CD8-positive, alpha-beta memory T cell (primary cell): ENCODE measurements around the gene TCEA2. TPM values are rescaled to one million over a fixed set of nuclear protein-coding genes. Genes with fewer than 3 reads are reported as not detected.

Source experiments
- CTCF ChIA-PET: fragments of 350-600 bp; sonication (Branson Sonifier 250); formaldehyde crosslinking; loops from one replicate; lab custom pipeline; 2021; ENCODE audit warnings: antibody characterized with exemption; lab: Charles Lee
- POLR2A ChIA-PET: fragments of 350-600 bp; sonication (Branson Sonifier 250); formaldehyde crosslinking; loops from one replicate; lab custom pipeline; 2021; ENCODE audit warnings: antibody characterized with exemption; lab: Charles Lee
- DNase-seq, 5 donors: peaks; one replicate each; pipeline versions ENCODE4 v3.0.0 to v3.0.0-alpha.2; 2020 to 2022; ENCODE audit warnings: mixed read lengths in 1 of 5
- H3K27ac ChIP-seq: one replicate; pipeline ENCODE4 v1.7.0; 2013; ENCODE audit warnings: low read depth, mild to moderate bottlenecking, low read length, moderate library complexity
- H3K27me3 ChIP-seq: 2 replicates; pipeline ENCODE4 v1.7.0; 2013; ENCODE audit warnings: low read length, mild to moderate bottlenecking; ENCODE audit not compliant: insufficient read depth, poor library complexity, severe bottlenecking
- H3K36me3 ChIP-seq: 2 replicates; pipeline ENCODE4 v1.7.0; 2013; ENCODE audit warnings: mild to moderate bottlenecking, low read length, moderate library complexity; ENCODE audit not compliant: insufficient read depth
- H3K4me1 ChIP-seq: 2 replicates; pipeline ENCODE4 v1.7.0; 2013; ENCODE audit warnings: mild to moderate bottlenecking, low read length, moderate library complexity; ENCODE audit not compliant: insufficient read depth
- H3K4me3 ChIP-seq: 2 replicates; pipeline ENCODE4 v1.7.0; 2013; ENCODE audit warnings: mild to moderate bottlenecking, low read length
- H3K9me3 ChIP-seq: 2 replicates; pipeline ENCODE4 v1.7.0; 2013; ENCODE audit warnings: mild to moderate bottlenecking, low read length
- H3K27ac Mint-ChIP-seq, 8 donors: one replicate each; pipeline ENCODE4 v1.8.0; 2020 to 2021; ENCODE audit warnings: mixed read lengths in 8 of 8, mild to moderate bottlenecking in 6 of 8, inconsistent platforms in 3 of 8, moderate library complexity in 3 of 8
- H3K27me3 Mint-ChIP-seq, 2 donors: one replicate each; pipeline ENCODE4 v1.8.0; 2020 to 2021; ENCODE audit warnings: mixed read lengths in 2 of 2, mild to moderate bottlenecking in 1 of 2, moderate library complexity in 1 of 2
- H3K36me3 Mint-ChIP-seq, 3 donors: one replicate each; pipeline ENCODE4 v1.8.0; 2020 to 2021; ENCODE audit warnings: mixed read lengths in 3 of 3, inconsistent platforms in 1 of 3, mild to moderate bottlenecking in 1 of 3
- H3K4me1 Mint-ChIP-seq, 3 donors: one replicate each; pipeline ENCODE4 v1.8.0; 2020 to 2021; ENCODE audit warnings: mixed read lengths in 3 of 3, inconsistent platforms in 1 of 3, mild to moderate bottlenecking in 1 of 3
- H3K4me3 Mint-ChIP-seq, 7 donors: one replicate each; pipeline ENCODE4 v1.8.0; 2020 to 2021; ENCODE audit warnings: mixed read lengths in 7 of 7, mild to moderate bottlenecking in 6 of 7, moderate library complexity in 4 of 7, inconsistent platforms in 2 of 7
- H3K9me3 Mint-ChIP-seq, 5 donors: one replicate each; pipeline ENCODE4 v1.8.0; 2020 to 2022; ENCODE audit warnings: mixed read lengths in 5 of 5, mild to moderate bottlenecking in 3 of 5, moderate library complexity in 2 of 5, inconsistent platforms in 1 of 5
- polyA plus RNA-seq: library from polyadenylated mRNA; unstranded; fragments of 300-500 nt; fragmentation: Illumina TruSeq; gene quantifications from one replicate; pipeline ENCODE4 v1.2.3, GENCODE V29; 2021
- total RNA-seq, 2 experiments: library from RNA; stranded (reverse); gene quantifications; one replicate each; pipeline ENCODE4 v1.2.3, GENCODE V29; 2021

TCEA2 gene
- total and polyA plus RNA-seq, 3 experiments from 2014 or later, result 24.2 to 30.9 (median 24.5) TPM

- ChIA-PET POLR2A (interaction anchor here (1.2 kb wide), 1 partner anchor 9 kb away, joined by 6 read pairs; the partner anchor contains the start of genes OPRL1 and RGS19), CTCF (interaction anchor here (2.2 kb wide), 1 partner anchor 8 kb away, joined by 7 read pairs; no protein-coding TSS in a partner anchor)
- Mint-ChIP-seq H3K9me3 (no peaks in the 10 kb centered on the region), H3K36me3 (peaks cover 0 to 28% (median 0%) of the 10 kb centered on the region in 3 donors), H3K27me3 (no peaks in the 10 kb centered on the region), H3K4me3 (no peak overlapping the region), H3K27ac (peak overlapping the region in 2 of 8 donors; percentile 11 to 37), H3K4me1 (peaks cover 10 to 24% (median 13%) of the 10 kb centered on the region in 3 donors)
- DNase-seq, result no peak
- no peak overlapping the region for H3K27ac ChIP-seq
- H3K9me3 ChIP-seq, result no peaks in the 10 kb centered on the region
- H3K4me3 ChIP-seq, result no peak overlapping the region
- H3K36me3 ChIP-seq, result peaks cover 4% of the 10 kb centered on the region
- H3K4me1 ChIP-seq, result peaks cover 31% of the 10 kb centered on the region
- no peaks in the 10 kb centered on the region for H3K27me3 ChIP-seq
These were observed 7.4 kb downstream of the TCEA2 start for GRCh38 chr20:64070244-64070993.

DNA sequence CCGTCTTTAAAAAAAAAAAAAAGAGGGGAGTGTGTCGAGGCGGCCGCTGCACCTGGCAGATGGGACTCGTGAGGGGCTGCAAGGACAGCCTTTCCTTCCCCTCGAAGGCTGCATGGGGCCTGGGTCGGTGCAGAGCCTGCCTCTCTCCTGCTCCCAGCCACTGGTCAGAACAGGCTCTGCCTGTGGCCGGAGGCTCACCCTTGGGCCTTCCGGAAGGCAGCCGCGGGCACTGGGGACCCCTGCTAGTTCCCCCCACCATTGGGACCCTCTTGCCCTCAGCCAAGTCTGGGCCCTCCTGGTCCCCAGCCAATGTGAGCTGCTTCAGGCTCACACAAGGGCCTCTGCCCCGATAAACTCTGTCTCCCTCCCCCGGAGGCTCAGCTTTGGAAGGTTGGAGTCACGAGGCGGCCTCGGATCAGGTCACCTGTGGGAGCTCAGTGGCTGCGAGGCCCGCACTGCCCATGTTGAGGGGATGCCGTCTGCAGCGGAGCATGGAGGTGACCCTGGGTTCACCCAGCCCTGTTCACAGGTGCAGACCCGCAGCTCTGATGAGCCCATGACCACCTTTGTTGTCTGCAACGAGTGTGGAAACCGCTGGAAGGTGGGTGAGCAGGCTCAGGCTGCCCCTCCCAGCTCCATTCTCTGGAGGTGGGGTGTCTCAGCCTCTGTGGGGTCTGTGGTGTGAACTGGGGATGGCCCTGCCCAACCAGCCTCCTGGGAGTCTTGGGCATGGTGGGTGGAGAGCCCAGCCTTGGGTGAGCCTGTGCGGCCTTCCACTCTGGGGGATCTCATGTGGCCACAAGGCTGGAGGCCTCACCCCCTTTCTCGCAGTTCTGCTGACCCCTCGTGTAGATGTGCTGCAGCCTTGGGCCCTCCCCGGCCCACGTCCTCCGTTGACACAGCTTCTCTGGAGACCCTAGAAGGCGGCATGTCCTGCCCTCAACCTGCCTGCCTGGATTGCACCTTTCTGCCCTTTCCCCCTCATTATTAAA is 8.6 kb downstream of the TCEA2 start:
- CTCF ChIA-PET, result interaction anchor here (0.9 to 1.8 kb wide), 3 partner anchors 9 to 354 kb away, joined by 3 to 4 read pairs (median 3); no protein-coding TSS in a partner anchor
- peak overlapping the region in 2 of 8 donors; percentile 60 to 74 for H3K27ac Mint-ChIP-seq

GRCh38 chr20:64072498-64073063 is 9.6 kb downstream of the TCEA2 start:
- no peak overlapping the region for H3K4me3 ChIP-seq
- peaks cover 0 to 35% (median 0%) of the 10 kb centered on the region in 3 donors for H3K36me3 Mint-ChIP-seq
- H3K36me3 ChIP-seq, result peaks cover 7% of the 10 kb centered on the region
- no peaks in the 10 kb centered on the region for H3K9me3 Mint-ChIP-seq
- no peaks in the 10 kb centered on the region for H3K27me3 ChIP-seq
- H3K27ac Mint-ChIP-seq, result peak overlapping the region in 2 of 8 donors; percentile 60 to 74
- ChIA-PET CTCF (interaction anchor here (1.4 to 1.8 kb wide), 2 partner anchors 10 to 15 kb away, joined by 3 to 4 read pairs; no protein-coding TSS in a partner anchor), POLR2A (no interaction called here)
- H3K4me1 Mint-ChIP-seq, result peaks cover under 1 to 18% (median under 1%) of the 10 kb centered on the region in 3 donors
- no peak for DNase-seq
- H3K27me3 Mint-ChIP-seq, result no peaks in the 10 kb centered on the region
- H3K4me3 Mint-ChIP-seq, result no peak overlapping the region
- no peak overlapping the region for H3K27ac ChIP-seq
- H3K9me3 ChIP-seq, result no peaks in the 10 kb centered on the region
- H3K4me1 ChIP-seq, result peaks cover 24% of the 10 kb centered on the region

More for the DNA sequence above, 8.6 kb downstream of the TCEA2 start:
- H3K9me3 ChIP-seq, result no peaks in the 10 kb centered on the region
- H3K4me1 Mint-ChIP-seq, result peaks cover 0 to 20% (median 3%) of the 10 kb centered on the region in 3 donors
- H3K36me3 ChIP-seq, result peaks cover 7% of the 10 kb centered on the region
- H3K36me3 Mint-ChIP-seq, result peaks cover 0 to 35% (median 0%) of the 10 kb centered on the region in 3 donors
- H3K4me3 ChIP-seq, result no peak overlapping the region
- no peak for DNase-seq
- H3K27me3 Mint-ChIP-seq, result no peaks in the 10 kb centered on the region
- POLR2A ChIA-PET, result interaction anchor here (0.7 kb wide), 1 partner anchor 79 kb away, joined by 4 read pairs; no protein-coding TSS in a partner anchor
- peaks cover 24% of the 10 kb centered on the region for H3K4me1 ChIP-seq
- H3K4me3 Mint-ChIP-seq, result no peak overlapping the region
- no peak overlapping the region for H3K27ac ChIP-seq
- H3K27me3 ChIP-seq, result no peaks in the 10 kb centered on the region
- no peaks in the 10 kb centered on the region for H3K9me3 Mint-ChIP-seq

- Histone ChIP-seq H3K9me3 (no peaks in the 10 kb centered on the region), H3K36me3 (peaks cover 7% of the 10 kb centered on the region), H3K4me3 (no peak overlapping the region), H3K4me1 (peaks cover 30% of the 10 kb centered on the region), H3K27me3 (no peaks in the 10 kb centered on the region), H3K27ac (no peak overlapping the region)
- ChIA-PET CTCF (interaction anchor here (0.9 kb wide), 1 partner anchor 34 kb away, joined by 3 read pairs; no protein-coding TSS in a partner anchor), POLR2A (no interaction called here)
- H3K27me3 Mint-ChIP-seq, result no peaks in the 10 kb centered on the region
- H3K36me3 Mint-ChIP-seq, result peaks cover 0 to 37% (median 0%) of the 10 kb centered on the region in 3 donors
- no peak for DNase-seq
- peak overlapping the region in 2 of 8 donors; percentile 54 to 60 for H3K27ac Mint-ChIP-seq
- H3K4me1 Mint-ChIP-seq, result peaks cover 4 to 22% (median 5%) of the 10 kb centered on the region in 3 donors
- H3K4me3 Mint-ChIP-seq, result no peak overlapping the region
- no peaks in the 10 kb centered on the region for H3K9me3 Mint-ChIP-seq
These were observed 10.6 kb downstream of the TCEA2 start for GRCh38 chr20:64073476-64074183.

GRCh38 chr20:64074184-64074789 is 11.3 kb downstream of the TCEA2 start:
- Histone ChIP-seq H3K4me3 (no peak overlapping the region), H3K27me3 (no peaks in the 10 kb centered on the region), H3K36me3 (peaks cover 7% of the 10 kb centered on the region), H3K9me3 (no peaks in the 10 kb centered on the region), H3K27ac (no peak overlapping the region), H3K4me1 (peaks cover 29% of the 10 kb centered on the region)
- Mint-ChIP-seq H3K9me3 (no peaks in the 10 kb centered on the region), H3K27me3 (no peaks in the 10 kb centered on the region), H3K27ac (peak overlapping the region in 1 of 8 donors; percentile 33), H3K4me3 (no peak overlapping the region), H3K4me1 (peaks cover 4 to 28% (median 5%) of the 10 kb centered on the region in 3 donors), H3K36me3 (peaks cover 0 to 37% (median 0%) of the 10 kb centered on the region in 3 donors)
- ChIA-PET POLR2A (no interaction called here), CTCF (interaction anchor here (0.9 kb wide), 1 partner anchor 35 kb away, joined by 3 read pairs; no protein-coding TSS in a partner anchor)
- DNase-seq, result no peak

GRCh38 chr20:64074963-64075362 is 12.0 kb downstream of the TCEA2 start:
- Histone ChIP-seq H3K4me3 (no peak overlapping the region), H3K4me1 (peaks cover 22% of the 10 kb centered on the region), H3K27me3 (no peaks in the 10 kb centered on the region), H3K36me3 (peaks cover 7% of the 10 kb centered on the region), H3K27ac (no peak overlapping the region), H3K9me3 (no peaks in the 10 kb centered on the region)
- DNase-seq, result no peak
- H3K4me3 Mint-ChIP-seq, result no peak overlapping the region
- H3K4me1 Mint-ChIP-seq, result peaks cover 4 to 28% (median 5%) of the 10 kb centered on the region in 3 donors
- ChIA-PET POLR2A (interaction anchor here (0.6 to 1.0 kb wide), 2 partner anchors 12 to 440 kb away, joined by 3 to 4 read pairs; partner anchors contain the start of gene TCEA2), CTCF (no interaction called here)
- no peaks in the 10 kb centered on the region for H3K9me3 Mint-ChIP-seq
- peaks cover 0 to 37% (median 0%) of the 10 kb centered on the region in 3 donors for H3K36me3 Mint-ChIP-seq
- no peaks in the 10 kb centered on the region for H3K27me3 Mint-ChIP-seq
- peak overlapping the region in 1 of 8 donors; percentile 69 for H3K27ac Mint-ChIP-seq
